SK-N-SH treated with all-trans-retinoic acid at 6 μM for 48 hours (cell line): ENCODE data around the gene RAB19.

Experiments
- ARNTL ChIP-seq: fragments of 450-650 bp; formaldehyde crosslinking; IDR thresholded peaks from 2 replicates; pipeline ENCODE4 v1.5.0; 2020; ENCODE audit warnings: low read depth, mild to moderate bottlenecking, moderate library complexity, borderline replicate concordance
- BACH2 ChIP-seq: fragments of 250-450 bp; sonication (Bioruptor Pico); IDR thresholded peaks from 2 replicates; pipeline ENCODE4 v1.9.0; 2021; ENCODE audit warnings: mild to moderate bottlenecking, borderline replicate concordance
- SNAI2 ChIP-seq: fragments of 250-450 bp; sonication (Bioruptor Pico); IDR thresholded peaks from 2 replicates; pipeline ENCODE4 v1.5.0; 2020; ENCODE audit warnings: mild to moderate bottlenecking, moderate library complexity
- ZFP30 ChIP-seq: fragments of 450-650 bp; formaldehyde crosslinking; IDR thresholded peaks from 2 replicates; pipeline ENCODE4 v1.5.0; 2022; ENCODE audit warnings: mild to moderate bottlenecking, moderate library complexity
- ZNF565 ChIP-seq: fragments of 450-650 bp; formaldehyde crosslinking; conservative IDR thresholded peaks from 2 replicates; pipeline ENCODE4 v1.5.0; 2020; ENCODE audit warnings: low read depth, mild to moderate bottlenecking, moderate library complexity
- ZNF8 ChIP-seq: fragments of 450-650 bp; formaldehyde crosslinking; IDR thresholded peaks from 2 replicates; pipeline ENCODE4 v1.5.0; 2020; ENCODE audit warnings: mild to moderate bottlenecking, moderate library complexity
- TF ChIP-seq, protein P1 (sequence below): fragments of 250-450 bp; sonication (Bioruptor Pico); IDR thresholded peaks from 2 replicates; pipeline ENCODE4 v1.8.0; 2020; ENCODE audit warnings: mild to moderate bottlenecking, moderate library complexity, borderline replicate concordance

DNA sequence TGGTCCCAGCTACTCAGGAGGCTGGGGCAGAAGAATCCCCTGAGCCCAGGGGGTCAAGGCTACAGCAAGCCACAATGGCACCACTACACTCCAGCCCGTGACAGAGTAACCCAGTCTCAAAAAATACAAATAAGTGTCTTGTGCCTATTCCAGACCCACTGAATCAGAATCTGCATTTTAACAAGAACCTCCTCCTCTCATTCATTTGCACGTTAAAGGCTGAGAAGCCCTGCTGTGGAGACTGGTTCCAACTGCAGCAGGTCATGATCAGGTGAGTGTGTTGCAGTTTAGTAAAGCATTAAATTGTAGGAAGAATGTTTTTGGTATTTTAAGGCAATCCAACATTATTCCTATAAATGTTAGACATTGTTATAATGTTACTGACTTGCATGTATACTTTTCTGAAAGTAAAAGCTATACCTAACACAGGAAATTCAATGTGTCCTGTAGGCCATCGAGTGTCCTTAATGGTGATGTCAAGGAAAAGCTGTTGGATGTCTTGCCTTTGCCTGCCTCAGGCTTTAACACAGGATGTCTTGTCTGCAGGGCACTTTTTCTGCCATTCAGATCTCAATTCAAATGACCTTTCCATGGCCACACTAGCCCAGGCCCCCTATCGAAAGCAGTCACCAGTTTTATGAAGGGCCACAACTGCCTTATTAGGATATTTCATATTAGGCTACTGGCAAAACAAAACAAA lies 45.1 kb downstream of the RAB19 start:
- no peak for TF ChIP-seq ARNTL (CRISPR knock-in tag)
- TF ChIP-seq, protein P1, sequence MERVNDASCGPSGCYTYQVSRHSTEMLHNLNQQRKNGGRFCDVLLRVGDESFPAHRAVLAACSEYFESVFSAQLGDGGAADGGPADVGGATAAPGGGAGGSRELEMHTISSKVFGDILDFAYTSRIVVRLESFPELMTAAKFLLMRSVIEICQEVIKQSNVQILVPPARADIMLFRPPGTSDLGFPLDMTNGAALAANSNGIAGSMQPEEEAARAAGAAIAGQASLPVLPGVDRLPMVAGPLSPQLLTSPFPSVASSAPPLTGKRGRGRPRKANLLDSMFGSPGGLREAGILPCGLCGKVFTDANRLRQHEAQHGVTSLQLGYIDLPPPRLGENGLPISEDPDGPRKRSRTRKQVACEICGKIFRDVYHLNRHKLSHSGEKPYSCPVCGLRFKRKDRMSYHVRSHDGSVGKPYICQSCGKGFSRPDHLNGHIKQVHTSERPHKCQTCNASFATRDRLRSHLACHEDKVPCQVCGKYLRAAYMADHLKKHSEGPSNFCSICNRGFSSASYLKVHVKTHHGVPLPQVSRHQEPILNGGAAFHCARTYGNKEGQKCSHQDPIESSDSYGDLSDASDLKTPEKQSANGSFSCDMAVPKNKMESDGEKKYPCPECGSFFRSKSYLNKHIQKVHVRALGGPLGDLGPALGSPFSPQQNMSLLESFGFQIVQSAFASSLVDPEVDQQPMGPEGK (CRISPR knock-in tag) = no peak
- no peak for TF ChIP-seq ZNF565 (CRISPR knock-in tag)
- TF ChIP-seq SNAI2 (CRISPR knock-in tag) = no peak
- no peak for TF ChIP-seq ZFP30 (CRISPR knock-in tag)
- TF ChIP-seq BACH2 = no peak
- TF ChIP-seq ZNF8 (CRISPR knock-in tag) = no peak
